ENCODE results near the gene EXD3. TPM values are rescaled to one million over a fixed set of nuclear protein-coding genes. Genes with fewer than 3 reads are reported as not detected.
A peak's percentile ranks its signal among the peaks of the same experiment; 100 is the strongest.

Gene EXD3
- total and polyA plus RNA-seq, 2 of the 13 experiments (the other 11 are each of a cell fraction or from before 2014, with no cell fraction given): 2.7 to 4.8 TPM

DNA sequence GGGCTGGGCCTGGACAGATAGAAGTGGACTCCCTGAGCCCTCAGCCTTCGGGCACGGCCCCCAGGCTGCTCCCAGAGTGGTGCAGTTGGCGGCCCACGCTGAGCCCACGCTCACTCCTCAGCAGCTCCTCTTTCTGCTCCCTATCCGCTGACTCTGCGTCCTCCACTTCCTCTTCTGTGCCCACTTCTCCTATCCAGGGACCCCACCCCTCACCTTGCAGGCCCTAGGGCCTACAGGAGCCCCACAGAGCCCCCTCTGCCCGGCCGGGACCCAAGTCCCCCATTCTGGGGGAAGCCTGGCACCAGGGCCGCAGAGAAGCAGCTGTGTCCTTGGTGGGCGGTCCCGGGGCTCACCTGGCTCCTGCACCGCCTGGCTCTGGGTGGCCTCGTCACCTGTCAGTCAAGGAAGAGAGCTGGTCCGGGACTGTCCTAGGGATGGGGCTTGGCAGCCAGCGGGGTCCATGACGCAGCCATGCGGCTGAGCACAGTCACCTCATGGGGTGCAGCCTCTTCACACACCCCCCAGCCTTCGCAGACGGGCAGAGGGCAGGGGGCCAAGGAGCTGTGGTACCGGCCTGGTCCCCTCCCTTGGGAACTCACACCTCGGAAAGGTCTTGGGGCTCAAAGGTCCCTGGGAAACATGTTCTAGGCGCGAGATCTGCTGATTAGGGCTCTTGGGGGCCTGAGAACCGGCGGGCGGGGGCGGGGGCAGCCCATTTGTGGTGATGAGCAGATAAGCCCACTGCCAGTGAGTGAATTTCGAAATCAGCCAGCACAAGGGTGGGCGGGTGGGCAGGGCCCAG lies 115.5 kb downstream of the EXD3 start:
- CTCF ChIA-PET (ENCODE audit: low intra/inter-chr PET ratio, low total read pairs): no interaction called here
- Histone ChIP-seq H2AFZ (ENCODE audit: low read length) (no peak overlapping the region), H3K4me2 (ENCODE audit: low read depth, low read length) (peak overlapping the region; percentile 51), H3K4me1 (ENCODE audit: insufficient read depth, low read length) (peaks cover 55% of the 10 kb centered on the region), H3K4me3 (replicated peaks in 1 of 3; ENCODE audit: insufficient read depth in 1 of 3, low read depth in 2 of 3, low read length in 3 of 3) (peak overlapping the region in 2 of 3 experiments; percentile 28 to 49; a peak in 3 of 6 replicates), H3K79me2 (ENCODE audit: insufficient read depth, low read length) (no peaks in the 10 kb centered on the region), H3K36me3 (replicated peaks in 1 of 2; ENCODE audit: control insufficient read depth in 1 of 2, insufficient read depth in 2 of 2, low read length in 2 of 2) (no peaks in the 10 kb centered on the region), H3K27ac (ENCODE audit: extremely low read length, insufficient read depth, low read length) (no peak overlapping the region), H3K9me3 (ENCODE audit: low read length) (no peaks in the 10 kb centered on the region), H3K9ac (ENCODE audit: insufficient read depth, low read depth, low read length) (no peak overlapping the region), H3K27me3 (ENCODE audit: control insufficient read depth in 1 of 2, insufficient read depth in 2 of 2, low read length in 2 of 2) (peaks cover 20 to 71% of the 10 kb centered on the region in 2 experiments), H4K20me1 (ENCODE audit: insufficient read depth, low read length) (no peaks in the 10 kb centered on the region)
- no TSS peak for BruUV-seq (replicated peaks)
- POLR2A ChIA-PET: interaction anchor here (0.8 to 1.3 kb wide), 2 partner anchors 11 to 67 kb away, joined by 3 to 4 read pairs; partner anchors contain the start of gene TUBB4B
- no peak for DNase-seq (ENCODE audit: low spot score)
- peak; percentile 15; the same call in 2 of the 3 replicates for ATAC-seq
- 27% methylated on average over 5 of the region's 30 CpGs for WGBS (ENCODE audit: low lambda C conversion rate)
- in situ Hi-C loops (cut with HindIII; ENCODE audit: extremely low pct_ligation_motif_present, low pct_unique_long_range_greater_than_20kb): no loop called here
- FAIRE-seq: no peak
- intact Hi-C loops (cut with micrococcal nuclease; ENCODE audit: unreplicated experiment): loop anchor here (10.0 kb wide), 1 partner anchor 97 kb away; no protein-coding TSS in a partner anchor
- TF ChIP-seq ZNF329 (CRISPR knock-in tag; IDR thresholded peaks at IDR 0.05; ENCODE audit: low read depth) (no peak), ZSCAN9 (CRISPR knock-in tag; IDR thresholded peaks at IDR 0.05; ENCODE audit: borderline replicate concordance) (no peak), SMARCE1 (IDR thresholded peaks at IDR 0.05; ENCODE audit: borderline replicate concordance) (no peak), SP2 (CRISPR knock-in tag; IDR thresholded peaks at IDR 0.05) (peak; percentile 72), ZNF383 (CRISPR knock-in tag; IDR thresholded peaks at IDR 0.05; ENCODE audit: borderline replicate concordance) (no peak), ZFP82 (CRISPR knock-in tag; IDR thresholded peaks at IDR 0.05; ENCODE audit: borderline replicate concordance) (no peak), NFYC (CRISPR knock-in tag; IDR thresholded peaks at IDR 0.05) (peak; percentile 53), ZNF567 (CRISPR knock-in tag; IDR thresholded peaks at IDR 0.05; ENCODE audit: borderline replicate concordance) (no peak), ZNF878 (CRISPR knock-in tag; IDR thresholded peaks at IDR 0.05) (no peak)
- TF ChIP-seq, protein P1, sequence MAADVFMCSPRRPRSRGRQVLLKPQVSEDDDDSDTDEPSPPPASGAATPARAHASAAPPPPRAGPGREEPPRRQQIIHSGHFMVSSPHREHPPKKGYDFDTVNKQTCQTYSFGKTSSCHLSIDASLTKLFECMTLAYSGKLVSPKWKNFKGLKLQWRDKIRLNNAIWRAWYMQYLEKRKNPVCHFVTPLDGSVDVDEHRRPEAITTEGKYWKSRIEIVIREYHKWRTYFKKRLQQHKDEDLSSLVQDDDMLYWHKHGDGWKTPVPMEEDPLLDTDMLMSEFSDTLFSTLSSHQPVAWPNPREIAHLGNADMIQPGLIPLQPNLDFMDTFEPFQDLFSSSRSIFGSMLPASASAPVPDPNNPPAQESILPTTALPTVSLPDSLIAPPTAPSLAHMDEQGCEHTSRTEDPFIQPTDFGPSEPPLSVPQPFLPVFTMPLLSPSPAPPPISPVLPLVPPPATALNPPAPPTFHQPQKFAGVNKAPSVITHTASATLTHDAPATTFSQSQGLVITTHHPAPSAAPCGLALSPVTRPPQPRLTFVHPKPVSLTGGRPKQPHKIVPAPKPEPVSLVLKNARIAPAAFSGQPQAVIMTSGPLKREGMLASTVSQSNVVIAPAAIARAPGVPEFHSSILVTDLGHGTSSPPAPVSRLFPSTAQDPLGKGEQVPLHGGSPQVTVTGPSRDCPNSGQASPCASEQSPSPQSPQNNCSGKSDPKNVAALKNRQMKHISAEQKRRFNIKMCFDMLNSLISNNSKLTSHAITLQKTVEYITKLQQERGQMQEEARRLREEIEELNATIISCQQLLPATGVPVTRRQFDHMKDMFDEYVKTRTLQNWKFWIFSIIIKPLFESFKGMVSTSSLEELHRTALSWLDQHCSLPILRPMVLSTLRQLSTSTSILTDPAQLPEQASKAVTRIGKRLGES (CRISPR knock-in tag; IDR thresholded peaks at IDR 0.05; ENCODE audit: borderline replicate concordance): no peak
- TF ChIP-seq, protein P2, sequence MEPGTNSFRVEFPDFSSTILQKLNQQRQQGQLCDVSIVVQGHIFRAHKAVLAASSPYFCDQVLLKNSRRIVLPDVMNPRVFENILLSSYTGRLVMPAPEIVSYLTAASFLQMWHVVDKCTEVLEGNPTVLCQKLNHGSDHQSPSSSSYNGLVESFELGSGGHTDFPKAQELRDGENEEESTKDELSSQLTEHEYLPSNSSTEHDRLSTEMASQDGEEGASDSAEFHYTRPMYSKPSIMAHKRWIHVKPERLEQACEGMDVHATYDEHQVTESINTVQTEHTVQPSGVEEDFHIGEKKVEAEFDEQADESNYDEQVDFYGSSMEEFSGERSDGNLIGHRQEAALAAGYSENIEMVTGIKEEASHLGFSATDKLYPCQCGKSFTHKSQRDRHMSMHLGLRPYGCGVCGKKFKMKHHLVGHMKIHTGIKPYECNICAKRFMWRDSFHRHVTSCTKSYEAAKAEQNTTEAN (CRISPR knock-in tag; conservative IDR thresholded peaks at IDR 0.05): no peak
- TF ChIP-seq, protein P3, sequence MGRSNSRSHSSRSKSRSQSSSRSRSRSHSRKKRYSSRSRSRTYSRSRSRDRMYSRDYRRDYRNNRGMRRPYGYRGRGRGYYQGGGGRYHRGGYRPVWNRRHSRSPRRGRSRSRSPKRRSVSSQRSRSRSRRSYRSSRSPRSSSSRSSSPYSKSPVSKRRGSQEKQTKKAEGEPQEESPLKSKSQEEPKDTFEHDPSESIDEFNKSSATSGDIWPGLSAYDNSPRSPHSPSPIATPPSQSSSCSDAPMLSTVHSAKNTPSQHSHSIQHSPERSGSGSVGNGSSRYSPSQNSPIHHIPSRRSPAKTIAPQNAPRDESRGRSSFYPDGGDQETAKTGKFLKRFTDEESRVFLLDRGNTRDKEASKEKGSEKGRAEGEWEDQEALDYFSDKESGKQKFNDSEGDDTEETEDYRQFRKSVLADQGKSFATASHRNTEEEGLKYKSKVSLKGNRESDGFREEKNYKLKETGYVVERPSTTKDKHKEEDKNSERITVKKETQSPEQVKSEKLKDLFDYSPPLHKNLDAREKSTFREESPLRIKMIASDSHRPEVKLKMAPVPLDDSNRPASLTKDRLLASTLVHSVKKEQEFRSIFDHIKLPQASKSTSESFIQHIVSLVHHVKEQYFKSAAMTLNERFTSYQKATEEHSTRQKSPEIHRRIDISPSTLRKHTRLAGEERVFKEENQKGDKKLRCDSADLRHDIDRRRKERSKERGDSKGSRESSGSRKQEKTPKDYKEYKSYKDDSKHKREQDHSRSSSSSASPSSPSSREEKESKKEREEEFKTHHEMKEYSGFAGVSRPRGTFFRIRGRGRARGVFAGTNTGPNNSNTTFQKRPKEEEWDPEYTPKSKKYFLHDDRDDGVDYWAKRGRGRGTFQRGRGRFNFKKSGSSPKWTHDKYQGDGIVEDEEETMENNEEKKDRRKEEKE (IDR thresholded peaks at IDR 0.05): no peak
